Measurements from ENCODE around the gene NR4A3. TPM values are rescaled to one million over a fixed set of nuclear protein-coding genes. Genes with fewer than 3 reads are reported as not detected.

NR4A3 gene
- total and polyA plus RNA-seq, 2 of the 13 experiments (the other 11 are each of a cell fraction or from before 2014, with no cell fraction given) = 0.02 to 0.09 TPM

DNA sequence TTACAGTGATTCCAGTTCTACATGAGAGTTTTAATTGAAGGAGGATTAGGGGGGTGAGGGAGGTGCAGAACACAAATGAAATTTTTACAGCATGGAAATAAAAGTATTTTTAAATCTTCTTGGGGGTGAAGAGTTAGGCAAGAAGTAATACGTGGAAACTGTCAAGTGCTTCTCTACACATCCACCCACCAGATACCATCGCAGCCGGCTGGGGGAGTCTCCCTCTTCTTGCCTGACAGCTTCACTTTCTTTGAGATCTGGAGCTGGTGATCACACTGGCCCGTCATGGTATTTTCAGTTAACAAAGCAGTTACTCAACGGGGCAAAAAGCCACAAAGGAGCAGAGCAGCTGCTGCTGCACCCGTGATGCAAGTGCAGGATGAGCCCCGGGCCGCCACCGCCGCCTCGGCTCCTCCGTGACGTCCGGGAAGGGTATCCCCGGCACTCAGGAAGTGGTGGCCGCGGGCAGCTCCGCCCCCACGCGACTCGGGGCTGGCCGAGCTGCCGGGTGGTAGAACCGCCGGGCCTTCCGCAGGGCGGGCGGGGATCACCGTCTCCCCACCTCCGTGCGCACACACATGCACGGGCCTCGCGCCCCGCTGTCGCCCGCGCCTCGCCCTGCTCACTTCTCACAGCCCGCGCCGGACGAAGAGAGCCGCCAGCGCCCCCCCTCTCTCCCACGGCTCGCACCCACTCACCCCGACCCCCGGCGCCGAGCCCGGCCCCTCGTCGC lies 2.4 kb upstream of the NR4A3 start (continued):
- TF ChIP-seq ZNF343 (CRISPR knock-in tag; IDR thresholded peaks at IDR 0.05) (no peak), SNAPC2 (CRISPR knock-in tag; IDR thresholded peaks at IDR 0.05) (no peak), MEIS2 (CRISPR knock-in tag; IDR thresholded peaks at IDR 0.05) (no peak), CENPX (CRISPR knock-in tag; IDR thresholded peaks at IDR 0.05) (no peak), ZNF556 (CRISPR knock-in tag; IDR thresholded peaks at IDR 0.05; ENCODE audit: borderline replicate concordance) (no peak), ZNF468 (CRISPR knock-in tag; IDR thresholded peaks at IDR 0.05) (no peak), TCF12 (IDR thresholded peaks at IDR 0.05) (no peak), TCF12 (CRISPR knock-in tag; IDR thresholded peaks at IDR 0.05) (peak; percentile 63; the same call in 1 of the 2 replicates), HOXA3 (CRISPR knock-in tag; IDR thresholded peaks at IDR 0.05) (peak; percentile 39; the same call in 1 of the 2 replicates), ZSCAN21 (CRISPR knock-in tag; IDR thresholded peaks at IDR 0.05; ENCODE audit: borderline replicate concordance) (0 out of 2 replicates have a peak, but pooled peaks have one; percentile 30), GPN1 (CRISPR knock-in tag; IDR thresholded peaks at IDR 0.05; ENCODE audit: borderline replicate concordance) (no peak), MED8 (CRISPR knock-in tag; IDR thresholded peaks at IDR 0.05; ENCODE audit: insufficient replicate concordance) (no peak), HIVEP1 (CRISPR knock-in tag; IDR thresholded peaks at IDR 0.05) (peak; percentile 99), ZNF143 (CRISPR knock-in tag; IDR thresholded peaks at IDR 0.05) (no peak), ZIK1 (CRISPR knock-in tag; IDR thresholded peaks at IDR 0.05; ENCODE audit: borderline replicate concordance, low read depth) (no peak), ZNF567 (CRISPR knock-in tag; IDR thresholded peaks at IDR 0.05; ENCODE audit: borderline replicate concordance) (0 out of 2 replicates have a peak, but pooled peaks have one; percentile 60), TGIF2 (CRISPR knock-in tag; IDR thresholded peaks at IDR 0.05) (no peak; the same call in 1 of the 2 replicates), SKI (IDR thresholded peaks at IDR 0.05; ENCODE audit: partially characterized antibody) (peak; percentile 66), ZNF564 (CRISPR knock-in tag; IDR thresholded peaks at IDR 0.05) (0 out of 2 replicates have a peak, but pooled peaks have one; percentile 84), SRF (IDR thresholded peaks at IDR 0.05; ENCODE audit: low read depth, low read length) (no peak), NFYB (CRISPR knock-in tag; IDR thresholded peaks at IDR 0.05) (no peak), NFE2L1 (CRISPR knock-in tag; IDR thresholded peaks at IDR 0.05; ENCODE audit: borderline replicate concordance) (no peak), NR3C1 (CRISPR knock-in tag; IDR thresholded peaks at IDR 0.05) (no peak), NCOA2 (CRISPR knock-in tag; IDR thresholded peaks at IDR 0.05) (peak; percentile 15; the same call in 1 of the 2 replicates)
- TF ChIP-seq, protein P1, sequence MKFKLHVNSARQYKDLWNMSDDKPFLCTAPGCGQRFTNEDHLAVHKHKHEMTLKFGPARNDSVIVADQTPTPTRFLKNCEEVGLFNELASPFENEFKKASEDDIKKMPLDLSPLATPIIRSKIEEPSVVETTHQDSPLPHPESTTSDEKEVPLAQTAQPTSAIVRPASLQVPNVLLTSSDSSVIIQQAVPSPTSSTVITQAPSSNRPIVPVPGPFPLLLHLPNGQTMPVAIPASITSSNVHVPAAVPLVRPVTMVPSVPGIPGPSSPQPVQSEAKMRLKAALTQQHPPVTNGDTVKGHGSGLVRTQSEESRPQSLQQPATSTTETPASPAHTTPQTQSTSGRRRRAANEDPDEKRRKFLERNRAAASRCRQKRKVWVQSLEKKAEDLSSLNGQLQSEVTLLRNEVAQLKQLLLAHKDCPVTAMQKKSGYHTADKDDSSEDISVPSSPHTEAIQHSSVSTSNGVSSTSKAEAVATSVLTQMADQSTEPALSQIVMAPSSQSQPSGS (CRISPR knock-in tag; IDR thresholded peaks at IDR 0.05) = peak; percentile 39; the same call in 1 of the 2 replicates
- TF ChIP-seq, protein P2, sequence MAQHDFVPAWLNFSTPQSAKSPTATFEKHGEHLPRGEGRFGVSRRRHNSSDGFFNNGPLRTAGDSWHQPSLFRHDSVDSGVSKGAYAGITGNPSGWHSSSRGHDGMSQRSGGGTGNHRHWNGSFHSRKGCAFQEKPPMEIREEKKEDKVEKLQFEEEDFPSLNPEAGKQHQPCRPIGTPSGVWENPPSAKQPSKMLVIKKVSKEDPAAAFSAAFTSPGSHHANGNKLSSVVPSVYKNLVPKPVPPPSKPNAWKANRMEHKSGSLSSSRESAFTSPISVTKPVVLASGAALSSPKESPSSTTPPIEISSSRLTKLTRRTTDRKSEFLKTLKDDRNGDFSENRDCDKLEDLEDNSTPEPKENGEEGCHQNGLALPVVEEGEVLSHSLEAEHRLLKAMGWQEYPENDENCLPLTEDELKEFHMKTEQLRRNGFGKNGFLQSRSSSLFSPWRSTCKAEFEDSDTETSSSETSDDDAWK (CRISPR knock-in tag; IDR thresholded peaks at IDR 0.05) = no peak
- TF ChIP-seq, protein P3, sequence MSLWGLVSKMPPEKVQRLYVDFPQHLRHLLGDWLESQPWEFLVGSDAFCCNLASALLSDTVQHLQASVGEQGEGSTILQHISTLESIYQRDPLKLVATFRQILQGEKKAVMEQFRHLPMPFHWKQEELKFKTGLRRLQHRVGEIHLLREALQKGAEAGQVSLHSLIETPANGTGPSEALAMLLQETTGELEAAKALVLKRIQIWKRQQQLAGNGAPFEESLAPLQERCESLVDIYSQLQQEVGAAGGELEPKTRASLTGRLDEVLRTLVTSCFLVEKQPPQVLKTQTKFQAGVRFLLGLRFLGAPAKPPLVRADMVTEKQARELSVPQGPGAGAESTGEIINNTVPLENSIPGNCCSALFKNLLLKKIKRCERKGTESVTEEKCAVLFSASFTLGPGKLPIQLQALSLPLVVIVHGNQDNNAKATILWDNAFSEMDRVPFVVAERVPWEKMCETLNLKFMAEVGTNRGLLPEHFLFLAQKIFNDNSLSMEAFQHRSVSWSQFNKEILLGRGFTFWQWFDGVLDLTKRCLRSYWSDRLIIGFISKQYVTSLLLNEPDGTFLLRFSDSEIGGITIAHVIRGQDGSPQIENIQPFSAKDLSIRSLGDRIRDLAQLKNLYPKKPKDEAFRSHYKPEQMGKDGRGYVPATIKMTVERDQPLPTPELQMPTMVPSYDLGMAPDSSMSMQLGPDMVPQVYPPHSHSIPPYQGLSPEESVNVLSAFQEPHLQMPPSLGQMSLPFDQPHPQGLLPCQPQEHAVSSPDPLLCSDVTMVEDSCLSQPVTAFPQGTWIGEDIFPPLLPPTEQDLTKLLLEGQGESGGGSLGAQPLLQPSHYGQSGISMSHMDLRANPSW (CRISPR knock-in tag; IDR thresholded peaks at IDR 0.05; ENCODE audit: borderline replicate concordance) = no peak

Measured in HepG2 (cell line).